ENCODE data around the gene ZNF253. TPM values are rescaled to one million over a fixed set of nuclear protein-coding genes. Genes with fewer than 3 reads are reported as not detected.
"Not testable (repeated sequence)": the region's sequence is repeated elsewhere in the genome, so short reads cannot be mapped to it uniquely, and the experiment has no call there.

Gene ZNF253
- total RNA-seq, 1 donor = 5.6 TPM

GRCh38 chr19:19866611-19867248 is 1.0 kb downstream of the ZNF253 start:
- peak overlapping the region; percentile 72 for H3K4me3 ChIP-seq (ENCODE audit: low read depth, low read length)
- TF ChIP-seq CTCF (IDR thresholded peaks at IDR 0.05; ENCODE audit: insufficient read depth, low read depth, low read length) = no peak
- DNase-seq (ENCODE audit: low read depth) = peak; percentile 29

GRCh38 chr19:19870086-19870485 is 4.4 kb downstream of the ZNF253 start:
- not testable (repeated sequence) for H3K4me3 ChIP-seq (ENCODE audit: low read depth, low read length); DNase-seq (ENCODE audit: low read depth)

GRCh38 chr19:19871932-19872331 is 6.2 kb downstream of the ZNF253 start:
- no peak for TF ChIP-seq CTCF (IDR thresholded peaks at IDR 0.05; ENCODE audit: insufficient read depth, low read depth, low read length)
- no peak overlapping the region for H3K4me3 ChIP-seq (ENCODE audit: low read depth, low read length)
- DNase-seq (ENCODE audit: low read depth) = no peak

- no peak overlapping the region for H3K4me3 ChIP-seq (ENCODE audit: low read depth, low read length)
- no peak for DNase-seq (ENCODE audit: low read depth)
- no peak for TF ChIP-seq CTCF (IDR thresholded peaks at IDR 0.05; ENCODE audit: insufficient read depth, low read depth, low read length)
These were observed 7.7 kb downstream of the ZNF253 start for GRCh38 chr19:19873381-19873780.

GRCh38 chr19:19877724-19878123 is 12.0 kb downstream of the ZNF253 start:
- no peak for TF ChIP-seq CTCF (IDR thresholded peaks at IDR 0.05; ENCODE audit: insufficient read depth, low read depth, low read length)
- no peak overlapping the region for H3K4me3 ChIP-seq (ENCODE audit: low read depth, low read length)

GRCh38 chr19:19884583-19884982 is 18.9 kb downstream of the ZNF253 start:
- H3K4me3 ChIP-seq (ENCODE audit: low read depth, low read length) = no peak overlapping the region
- DNase-seq (ENCODE audit: low read depth) = no peak
- TF ChIP-seq CTCF (IDR thresholded peaks at IDR 0.05; ENCODE audit: insufficient read depth, low read depth, low read length) = no peak

More at GRCh38 chr19:19877724-19878123, 12.0 kb downstream of the ZNF253 start:
- DNase-seq (ENCODE audit: low read depth) = no peak

GRCh38 chr19:19892055-19892941 is 26.6 kb downstream of the ZNF253 start:
- H3K4me3 ChIP-seq (ENCODE audit: low read depth, low read length); DNase-seq (ENCODE audit: low read depth): not testable (repeated sequence)

Data from fibroblast of villous mesenchyme (primary cell).